Suppressor macrophage treated with lipopolysaccharide for 1 hour (primary cell): Measurements from ENCODE around the gene PLXNA2.

ENCODE experiments used
- DNase-seq, 3 donors: peaks; one replicate each; pipeline ENCODE4 v3.0.0-alpha.2; 2020 to 2022

Gene PLXNA2

DNA sequence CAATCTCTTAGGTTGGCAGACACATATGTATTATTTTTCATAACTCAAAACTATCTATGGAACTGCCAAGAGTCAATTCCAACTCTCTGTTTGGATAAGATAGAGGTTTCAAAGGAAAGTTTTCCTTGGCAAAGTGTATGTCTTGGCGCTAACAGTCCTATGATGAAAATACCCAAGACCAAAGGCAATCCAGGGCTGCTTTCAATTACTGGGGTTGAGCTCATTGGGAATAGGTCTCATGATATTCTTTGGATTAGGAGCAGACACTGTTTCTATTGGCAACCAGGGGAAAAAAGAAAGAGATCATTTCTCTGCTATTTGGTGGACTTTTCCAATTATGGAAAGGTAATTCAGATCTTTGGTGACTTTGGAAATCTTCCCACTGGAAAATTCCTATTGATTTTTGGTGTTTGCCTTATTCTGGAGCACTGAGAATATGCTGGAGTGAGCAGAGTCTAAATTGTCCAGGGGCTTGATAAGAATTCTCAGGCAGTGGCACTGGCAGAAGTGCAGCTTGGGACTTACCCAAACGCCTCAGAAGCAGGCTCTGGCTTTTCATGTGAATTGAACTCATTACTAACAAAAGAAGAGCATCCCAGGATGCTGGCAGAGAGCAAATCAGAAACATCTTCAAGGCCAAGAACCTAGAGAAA, 20.4 kb upstream of the PLXNA2 start:
- DNase-seq = no peak

DNA sequence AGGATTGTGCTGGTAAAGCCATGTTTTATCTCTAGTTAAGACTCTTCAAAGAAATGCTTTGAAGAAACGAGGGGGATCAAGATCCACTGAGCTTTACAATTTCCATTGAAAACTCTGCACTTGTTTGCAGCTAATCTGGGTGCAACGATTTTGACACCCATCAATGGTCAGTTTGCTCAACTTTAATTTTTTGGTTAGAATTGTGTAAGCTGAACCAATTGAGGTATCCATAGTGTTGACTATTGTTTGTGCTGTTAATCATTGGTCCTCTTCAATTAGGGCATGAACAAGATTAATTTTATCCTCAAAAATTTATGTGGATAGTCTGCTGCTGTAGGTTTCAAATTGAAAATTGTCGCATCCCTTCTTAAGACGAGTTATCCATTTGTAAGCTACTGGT, 17.7 kb upstream of the PLXNA2 start:
- no peak for DNase-seq

DNA sequence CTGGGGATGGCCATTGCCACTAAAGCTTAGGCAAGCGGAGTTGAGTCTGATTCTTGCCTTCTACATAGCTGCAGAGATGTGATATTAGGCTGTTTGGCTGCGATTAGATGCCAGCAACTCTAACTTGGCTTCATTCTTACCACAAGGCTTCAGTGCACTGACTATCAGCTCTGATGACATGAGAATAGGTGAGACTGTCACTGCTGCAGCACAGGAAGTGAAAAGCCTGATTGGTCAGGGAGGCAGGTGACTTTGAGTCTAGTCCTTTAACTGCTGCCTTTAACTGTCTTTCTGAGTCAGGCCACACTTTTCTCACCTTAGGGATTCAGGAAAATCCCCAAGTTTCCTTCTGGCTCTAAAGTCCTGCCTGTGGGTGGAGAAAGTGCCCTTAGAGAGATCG, 14.1 kb upstream of the PLXNA2 start:
- no peak for DNase-seq

DNA sequence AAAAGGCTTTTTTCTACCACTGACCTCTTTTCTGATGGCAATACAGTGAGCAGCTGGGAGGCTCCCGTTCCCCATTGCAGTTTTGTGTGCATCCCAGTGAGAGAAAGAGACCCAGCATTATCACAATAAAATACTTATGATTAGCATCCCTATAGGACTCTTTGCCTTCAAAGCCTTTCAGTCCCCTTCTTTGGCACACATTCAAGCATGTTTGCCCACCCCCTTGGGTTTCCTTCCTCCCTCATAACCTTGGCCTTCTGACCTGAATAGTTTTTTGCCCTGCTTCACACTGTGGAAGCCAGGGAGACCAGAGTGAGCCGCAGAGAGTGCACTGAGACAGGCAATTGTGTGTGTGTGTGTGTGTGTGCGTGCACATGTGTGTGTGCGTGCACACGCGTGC, 13.2 kb upstream of the PLXNA2 start:
- no peak for DNase-seq

DNA sequence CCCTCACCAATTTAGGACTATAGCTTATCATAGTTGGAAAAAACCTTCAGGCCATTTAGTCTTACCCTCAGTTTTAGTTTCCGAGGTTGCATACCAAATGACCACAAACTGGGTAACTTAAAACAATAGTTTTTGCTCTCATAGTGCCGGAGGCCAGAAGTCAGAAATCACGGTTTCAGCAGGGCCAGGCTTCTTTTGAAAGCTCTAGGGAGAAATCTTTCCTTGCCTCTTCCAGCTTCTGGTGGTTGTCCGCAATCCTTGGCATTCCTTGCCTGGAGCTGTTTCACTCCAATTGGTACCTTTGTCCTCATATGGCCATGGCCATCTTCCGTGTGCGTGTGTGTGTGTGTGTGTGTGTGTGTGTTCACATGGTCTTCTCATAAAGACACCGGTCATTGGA, 12.4 kb upstream of the PLXNA2 start:
- DNase-seq = no peak

DNA sequence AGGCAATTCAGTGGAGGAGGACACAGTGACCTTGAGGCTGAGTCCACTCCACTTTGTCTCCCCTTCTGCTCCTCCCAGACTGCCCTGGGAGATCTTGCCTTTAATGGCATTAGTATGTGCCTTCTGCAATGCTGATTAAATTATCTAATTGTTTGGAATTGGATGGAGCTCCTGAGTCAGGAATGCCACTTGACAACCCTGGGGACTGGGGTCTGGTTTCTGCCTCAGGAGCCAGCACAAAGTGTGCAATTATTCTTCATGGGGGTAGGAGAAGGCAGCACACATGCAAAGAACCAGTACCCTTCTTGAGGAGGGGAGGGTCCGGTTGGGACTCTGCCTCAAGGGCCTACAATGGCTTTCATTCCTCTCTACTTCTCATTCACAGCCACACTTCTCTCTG, 11.9 kb upstream of the PLXNA2 start:
- DNase-seq = no peak

DNA sequence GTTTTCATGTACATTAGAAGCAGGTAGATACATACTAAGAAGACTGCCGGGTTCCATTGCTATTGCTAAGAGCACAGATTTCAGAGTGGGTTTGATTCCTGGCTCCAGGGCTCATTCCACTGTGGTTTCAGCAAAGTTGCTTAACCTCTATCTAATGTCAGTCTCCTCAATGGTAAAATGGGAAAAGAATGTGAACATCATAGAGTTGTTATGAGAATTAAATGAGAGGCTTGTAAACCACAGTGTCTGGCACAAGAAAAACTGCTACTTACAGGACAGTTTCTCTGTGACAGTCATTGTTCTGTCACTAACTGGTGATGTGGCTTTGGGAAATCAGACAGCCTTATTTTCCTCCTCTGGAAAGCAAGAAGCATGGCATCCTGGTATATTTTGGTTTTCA, 10.7 kb upstream of the PLXNA2 start:
- no peak for DNase-seq

DNA sequence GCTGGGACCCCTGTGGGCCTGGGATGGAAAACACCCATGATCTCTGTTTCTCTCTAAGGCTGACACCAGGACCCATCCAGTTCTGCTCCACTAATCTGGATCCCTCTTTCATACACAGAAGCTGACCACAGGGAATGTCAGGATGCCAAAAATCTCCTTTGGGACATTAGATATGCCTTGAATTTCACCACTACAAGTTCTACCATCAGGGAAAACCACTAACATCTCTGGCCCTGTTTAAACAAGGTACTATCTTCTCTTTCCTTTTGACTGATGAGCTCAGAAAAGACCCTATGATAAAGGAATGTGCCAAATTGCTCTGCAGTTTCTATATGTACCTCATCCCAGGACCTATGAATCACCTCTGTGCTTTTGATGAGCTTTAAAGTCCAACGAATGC, 10.2 kb upstream of the PLXNA2 start:
- DNase-seq = no peak

DNA sequence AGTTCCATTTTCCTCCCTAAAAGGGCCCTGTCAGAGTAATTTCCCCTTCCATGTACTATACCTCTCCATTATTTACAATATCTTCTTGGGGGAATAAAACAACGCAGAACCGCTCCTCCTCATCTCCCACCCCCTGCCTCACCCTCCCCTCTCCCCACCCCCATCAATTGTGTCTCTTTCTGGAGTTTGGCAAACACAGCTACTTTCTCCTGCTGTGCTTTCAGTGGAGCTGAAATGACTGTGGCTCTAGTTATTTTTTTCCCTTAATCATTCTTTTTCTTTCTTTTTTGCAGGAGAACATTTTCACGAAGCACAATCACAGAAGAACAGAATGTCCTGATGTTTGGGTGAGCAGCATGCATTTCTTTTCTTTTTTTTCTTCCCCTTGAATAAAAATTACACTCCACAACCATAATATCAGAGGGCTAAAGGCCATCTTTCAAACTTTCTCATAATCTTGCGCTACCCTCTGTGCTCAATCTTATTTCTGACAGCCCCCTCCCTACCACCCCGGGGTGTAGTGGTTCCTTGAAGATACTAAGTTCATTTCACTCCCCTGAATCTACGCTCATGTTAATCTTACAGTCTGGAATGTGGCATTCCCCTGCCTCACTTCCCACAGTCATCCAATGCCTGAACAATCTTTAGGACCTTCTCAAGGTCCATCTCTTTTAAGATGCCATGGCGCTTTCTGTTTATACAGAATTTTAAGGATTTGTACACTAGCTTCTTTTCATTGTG, 8.8 kb upstream of the PLXNA2 start:
- DNase-seq = no peak

DNA sequence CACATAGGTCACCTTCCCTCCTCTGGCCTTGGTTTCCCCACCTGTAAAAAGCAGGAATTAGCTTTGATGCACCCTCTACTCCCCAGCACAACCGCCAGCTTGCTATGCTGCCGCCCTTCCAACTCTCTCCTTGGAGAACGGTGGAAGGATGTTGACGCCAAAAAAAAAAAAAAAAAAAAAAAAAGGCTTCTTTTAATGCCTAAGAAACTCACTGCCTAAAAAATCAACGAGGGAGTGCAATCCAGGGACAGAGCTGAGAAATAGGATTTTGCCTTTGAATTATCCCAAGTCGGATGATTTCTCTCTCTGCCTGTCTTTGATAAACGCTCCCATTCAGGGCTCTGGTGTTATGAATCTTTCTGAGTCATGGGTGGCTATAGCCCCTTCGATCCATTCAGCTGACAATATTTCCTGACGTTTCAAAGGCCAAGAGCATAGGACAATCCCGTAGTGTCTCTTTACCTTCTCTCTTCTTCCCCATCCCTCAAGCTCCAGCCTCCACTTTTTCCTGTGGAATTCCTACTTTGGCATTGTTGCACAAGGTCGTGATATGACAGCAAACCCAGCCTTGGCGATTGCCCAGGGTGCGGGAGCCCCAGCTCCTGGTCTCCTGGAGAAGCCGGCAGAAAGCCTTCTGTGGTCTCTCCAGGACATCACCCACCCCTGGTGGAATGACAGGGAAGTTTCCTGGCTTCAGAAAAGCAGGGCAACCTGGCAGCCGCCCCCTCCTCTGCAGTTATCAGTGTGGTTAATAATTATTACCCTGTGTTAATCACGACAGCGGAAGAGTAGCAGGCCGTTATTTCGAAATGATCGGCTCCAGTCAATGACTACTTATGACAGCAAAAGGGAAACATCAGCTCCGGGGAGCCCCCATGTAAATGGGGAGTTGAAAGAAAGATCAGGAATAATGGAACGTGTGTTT, 8.0 kb upstream of the PLXNA2 start:
- peak in 1 of 3 donors; percentile 43 for DNase-seq

DNA sequence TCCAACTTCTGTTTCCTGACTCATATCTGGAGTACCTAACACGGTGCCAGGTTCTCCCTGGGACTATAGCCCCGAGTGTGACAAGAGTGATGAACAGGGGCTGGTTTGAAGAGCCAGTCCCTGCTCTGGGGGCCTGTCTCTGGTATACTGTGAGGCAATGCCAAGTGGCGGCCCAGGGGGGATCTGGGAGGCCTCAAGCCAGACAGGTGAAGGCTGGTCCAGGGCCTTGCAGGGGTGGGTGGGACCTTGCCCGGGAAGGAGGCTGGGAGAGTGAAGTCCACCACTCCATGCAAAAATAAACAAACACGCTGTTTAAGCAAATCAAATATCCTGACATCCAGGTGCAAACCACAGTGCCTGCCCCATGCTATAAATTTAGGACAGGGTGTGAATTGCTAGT, 6.8 kb upstream of the PLXNA2 start:
- no peak for DNase-seq

DNA sequence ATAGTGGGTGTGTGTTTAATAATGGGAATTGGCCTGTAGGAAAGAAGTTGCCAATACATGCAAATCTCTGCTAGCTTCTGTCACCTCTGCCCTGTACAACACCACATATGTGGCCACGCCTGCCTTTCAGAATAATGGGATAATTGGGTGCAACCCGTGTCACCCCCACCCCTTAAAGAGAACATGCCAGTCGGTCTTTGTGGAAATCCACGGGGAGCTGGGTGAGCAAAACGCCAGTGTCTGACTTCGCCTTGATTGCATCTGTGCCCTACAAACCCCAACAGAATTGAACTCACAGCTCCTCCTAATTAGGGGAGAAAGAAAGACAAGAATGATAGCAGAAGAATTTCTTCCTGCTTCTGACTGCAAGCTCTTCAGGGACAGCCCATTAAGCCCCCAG, 6.4 kb upstream of the PLXNA2 start:
- no peak for DNase-seq

DNA sequence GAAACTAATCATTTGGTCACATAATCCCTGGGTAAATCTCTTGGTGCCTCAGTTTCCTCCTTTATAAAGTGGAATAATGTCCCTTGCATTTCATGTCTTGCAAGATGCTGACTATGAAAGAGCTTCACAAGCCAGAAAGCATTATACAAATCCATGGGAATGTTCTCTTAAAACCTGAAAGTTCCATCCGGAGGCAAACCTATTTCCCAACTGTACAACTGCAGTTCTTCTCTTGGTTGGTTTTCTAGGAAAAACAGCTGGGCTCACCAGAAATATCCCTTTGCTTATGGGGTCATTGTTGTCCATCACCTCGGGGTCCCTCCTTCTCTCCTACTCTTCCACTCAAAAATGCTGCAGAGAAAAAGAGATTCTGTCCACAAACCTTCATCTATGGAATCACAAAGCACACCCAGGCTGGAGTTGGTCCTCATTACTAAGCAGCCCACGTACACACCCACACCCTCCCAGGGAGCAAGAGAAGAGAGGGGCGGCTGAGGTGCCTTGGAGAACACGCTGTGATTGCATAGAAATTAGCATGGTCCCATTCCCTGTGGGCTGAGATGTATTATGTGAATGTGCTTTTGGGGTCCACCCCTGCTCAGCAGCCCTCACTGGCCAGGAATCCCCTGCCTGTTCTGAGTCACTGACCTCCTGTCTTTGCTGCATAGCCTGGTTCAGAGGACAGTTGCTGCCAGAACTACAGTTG, 5.0 kb upstream of the PLXNA2 start:
- no peak for DNase-seq

DNA sequence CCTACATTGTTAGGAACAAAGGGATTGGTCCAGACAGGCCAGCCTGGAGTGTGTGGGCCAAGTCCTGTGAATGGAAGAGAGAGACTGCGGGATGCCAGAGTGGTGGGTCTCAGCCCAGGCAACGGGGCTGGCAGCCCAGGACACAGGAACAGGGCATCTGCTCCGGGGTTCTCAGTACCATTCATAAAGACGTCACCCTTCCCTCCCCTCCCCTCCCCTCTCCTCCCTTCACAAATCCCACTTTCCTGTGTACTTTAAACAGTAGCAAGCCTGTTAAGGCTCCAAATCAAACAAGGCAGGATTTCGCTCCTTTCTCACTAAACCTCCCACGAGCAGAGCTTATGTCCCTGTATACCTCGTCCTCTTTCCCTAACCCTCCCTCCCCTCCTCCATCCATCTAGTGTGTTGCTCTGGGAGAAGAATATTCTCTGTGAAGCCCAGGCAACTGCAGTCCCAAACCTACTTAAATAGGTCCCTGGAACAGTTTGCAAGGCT, 4.2 kb upstream of the PLXNA2 start:
- DNase-seq = no peak

DNA sequence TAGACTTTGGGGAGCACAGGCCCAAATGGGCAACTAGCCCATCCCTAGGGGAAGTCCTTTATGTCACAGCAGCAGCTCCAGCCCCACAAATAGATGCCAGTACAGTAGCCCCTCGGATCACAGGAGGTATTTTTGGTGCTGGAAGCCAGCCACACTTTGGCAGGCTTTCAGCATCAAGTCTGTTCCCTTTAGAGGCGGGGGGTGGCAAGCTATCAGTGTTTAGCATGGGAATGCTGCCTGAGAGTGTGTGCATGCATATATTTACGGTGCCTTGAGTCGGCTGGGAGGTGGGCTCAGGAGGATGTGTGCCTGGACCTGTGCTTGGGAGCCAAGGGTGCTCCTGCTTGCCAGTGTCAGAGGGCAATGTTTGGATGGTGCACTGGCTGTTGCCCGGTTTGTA, 3.5 kb upstream of the PLXNA2 start:
- no peak for DNase-seq

DNA sequence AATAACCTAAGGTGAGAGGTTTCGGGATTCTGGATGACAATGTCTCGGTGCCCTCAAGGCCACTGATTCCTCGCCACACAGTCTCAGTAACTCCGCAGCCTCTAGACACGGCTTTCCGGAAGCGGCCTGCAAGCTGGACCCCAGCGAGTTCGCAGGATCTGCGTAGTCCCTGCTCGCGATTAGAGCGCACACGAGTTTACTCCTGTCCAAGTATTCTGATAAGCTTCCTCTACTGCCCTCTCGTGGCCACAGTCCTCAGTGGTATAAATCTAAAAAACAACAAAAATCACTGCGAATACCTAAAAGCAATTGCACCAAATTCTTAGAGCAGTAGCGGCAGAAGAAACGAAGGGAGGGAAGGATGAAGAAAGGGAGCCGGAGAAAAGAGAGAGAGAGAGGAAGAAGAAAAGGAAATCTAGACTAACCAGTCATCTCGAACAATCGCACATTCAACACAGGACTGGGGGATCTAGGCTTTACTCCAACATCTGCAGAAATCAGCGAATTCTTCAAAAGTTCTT, 1.1 kb upstream of the PLXNA2 start:
- DNase-seq = peak; percentile 91 to 94 (median 93)

DNA sequence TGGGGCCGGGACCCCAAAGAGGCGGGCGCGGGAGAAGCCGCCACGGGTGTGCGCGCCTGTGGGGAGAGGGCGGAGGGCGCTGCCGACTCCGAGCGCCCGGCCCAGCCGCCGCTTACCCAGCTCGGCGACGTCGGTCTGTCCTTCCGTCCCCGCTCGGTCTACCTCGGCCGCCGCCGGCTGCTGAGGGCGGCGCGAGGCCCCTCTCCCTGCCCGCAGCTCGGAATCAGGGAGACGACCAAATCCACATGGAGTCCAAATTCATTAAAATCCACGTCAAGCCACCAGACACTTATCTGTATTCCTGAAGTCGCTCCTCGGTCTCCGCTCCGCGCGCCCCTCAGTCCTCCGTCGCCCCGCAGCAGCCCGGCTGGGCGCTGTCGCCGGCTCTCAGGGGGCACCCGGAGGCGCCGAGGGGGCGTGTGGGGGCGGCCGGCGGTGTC, 637 bp downstream of the PLXNA2 start:
- DNase-seq = peak in 1 of 3 donors; percentile 44

DNA sequence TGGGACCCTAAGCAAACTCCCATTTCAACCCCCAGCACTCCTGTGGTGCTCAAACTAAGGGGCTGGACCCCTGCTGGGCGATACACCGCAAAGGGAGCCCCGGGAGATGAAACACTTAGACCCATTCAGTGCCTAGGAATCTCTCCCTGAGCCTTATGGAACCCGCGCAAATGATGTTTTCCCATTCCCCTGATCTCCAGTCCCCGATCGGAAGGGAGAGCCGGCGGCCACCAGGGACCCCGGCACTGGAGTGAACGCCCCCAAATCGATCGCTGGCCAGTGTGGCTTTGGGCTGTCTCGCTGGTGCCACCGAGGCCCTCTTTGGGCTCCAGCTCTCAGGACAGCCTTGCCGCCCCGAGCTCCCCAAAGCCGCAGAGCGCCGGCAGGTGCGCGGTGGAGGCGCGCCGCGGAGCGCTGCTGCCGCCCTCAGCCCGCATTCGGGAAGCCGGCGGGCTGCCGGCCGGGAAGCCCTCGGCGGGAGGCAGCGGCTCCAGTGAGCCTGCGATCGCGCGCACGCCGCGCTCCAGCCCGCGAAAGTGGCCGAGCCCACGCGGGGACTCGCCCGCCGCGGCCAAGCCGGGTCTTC, 1.1 kb downstream of the PLXNA2 start:
- DNase-seq = peak; percentile 36 to 73 (median 52)

DNA sequence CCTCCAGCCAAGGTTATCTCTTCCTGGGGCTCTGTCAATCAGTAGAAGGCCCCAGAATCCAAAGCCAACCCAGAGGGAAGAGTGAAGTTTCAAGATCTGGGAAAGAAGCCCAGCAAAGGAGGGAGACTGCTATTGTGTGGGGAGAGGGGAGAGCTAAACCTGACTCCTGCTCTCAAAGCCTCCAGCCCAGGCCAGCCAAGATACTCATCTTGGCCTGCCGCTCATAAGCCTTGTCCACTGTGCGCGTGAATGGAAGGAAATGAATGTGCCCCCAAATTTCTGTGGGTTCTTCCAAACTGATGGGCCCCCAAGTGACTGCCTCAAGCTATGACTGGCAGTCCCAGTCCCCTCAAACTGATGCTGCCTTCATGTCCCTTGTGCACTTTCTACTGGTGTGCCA, 2.0 kb downstream of the PLXNA2 start:
- DNase-seq = no peak

DNA sequence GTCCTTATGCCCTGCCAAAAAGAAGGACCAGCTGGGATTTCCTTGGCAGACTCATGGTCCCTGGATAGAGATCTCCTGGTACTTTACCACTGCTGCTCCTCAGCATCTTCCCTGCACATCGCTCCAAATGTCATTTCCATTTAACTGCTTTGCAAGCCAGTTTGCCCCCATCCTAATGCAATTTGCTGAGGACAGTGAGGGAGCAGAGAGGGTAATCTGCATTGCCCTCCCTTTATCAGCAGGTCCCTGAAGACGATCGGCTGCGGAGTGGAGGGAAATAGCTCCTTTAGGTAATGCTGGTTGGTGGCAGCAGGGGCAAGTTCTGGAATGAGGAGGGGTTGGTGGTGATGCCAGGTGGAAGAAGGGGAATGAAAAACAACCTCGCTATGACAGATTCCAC, 2.7 kb downstream of the PLXNA2 start:
- DNase-seq = no peak

DNA sequence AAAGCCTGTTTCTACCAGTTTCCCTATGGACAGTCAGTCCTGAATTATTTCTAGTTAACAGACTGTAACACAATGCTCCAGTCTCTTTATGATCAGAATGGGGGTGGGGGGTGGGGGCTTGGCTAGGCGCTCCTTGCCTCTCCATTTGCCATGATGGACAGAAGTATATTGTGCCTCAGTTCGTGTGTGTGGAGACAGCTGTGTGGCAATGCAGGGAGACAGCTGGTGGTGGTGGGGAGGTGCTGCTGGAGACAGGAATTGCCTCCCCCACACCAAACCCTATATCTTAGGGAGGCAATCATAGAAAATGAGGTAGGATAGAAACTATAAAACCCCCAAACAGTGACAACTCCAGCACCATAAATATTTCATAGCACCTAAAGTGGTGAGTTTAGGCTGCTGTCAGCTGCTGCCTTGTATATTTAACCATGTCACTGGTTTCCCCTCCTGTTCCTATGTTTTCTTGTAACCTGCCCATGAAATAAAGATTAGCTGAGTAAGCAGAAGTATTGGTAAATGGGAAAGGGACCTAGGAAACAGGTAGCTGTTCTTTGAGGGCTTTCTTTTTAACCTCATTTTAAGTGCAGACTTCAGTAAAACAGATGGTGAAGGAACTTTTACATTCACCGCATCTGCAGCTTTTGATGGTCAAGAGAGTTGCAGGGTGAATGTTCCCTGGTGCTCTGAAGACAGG, 3.4 kb downstream of the PLXNA2 start:
- no peak for DNase-seq
